Activated B cell treated with CpG ODN at 0.5 μM for 24 hours (primary cell): ENCODE measurements around the gene CERT1. TPM values are rescaled to one million over a fixed set of nuclear protein-coding genes. Genes with fewer than 3 reads are reported as not detected.
"Not testable (repeated sequence)": the region's sequence is repeated elsewhere in the genome, so short reads cannot be mapped to it uniquely, and the experiment has no call there.

Experiments used
- ATAC-seq: fragments of 200-7000 bp; cut with Tn5 transposase; one replicate; pipeline ENCODE4 v1.10.0; 2021; ENCODE audit warnings: low read depth, mild to moderate bottlenecking, moderate library complexity
- CTCF ChIA-PET: fragments of 350-600 bp; sonication (Branson Sonifier 250); formaldehyde crosslinking; loops from one replicate; lab custom pipeline; 2021; ENCODE audit warnings: antibody characterized with exemption; lab: Charles Lee
- POLR2A ChIA-PET: fragments of 350-600 bp; sonication (Branson Sonifier 250); formaldehyde crosslinking; loops from one replicate; lab custom pipeline; 2021; ENCODE audit warnings: antibody characterized with exemption; lab: Charles Lee
- DNase-seq: peaks from one replicate; pipeline ENCODE4 v3.0.0; 2022
- H3K27ac Mint-ChIP-seq: one replicate; pipeline ENCODE4 v1.8.0; 2020; ENCODE audit warnings: mixed read lengths
- H3K27me3 Mint-ChIP-seq: one replicate; pipeline ENCODE4 v1.8.0; 2021; ENCODE audit warnings: mixed read lengths
- H3K36me3 Mint-ChIP-seq: one replicate; pipeline ENCODE4 v1.8.0; 2021; ENCODE audit warnings: low read depth, mixed read lengths
- H3K4me1 Mint-ChIP-seq: one replicate; pipeline ENCODE4 v1.8.0; 2021; ENCODE audit warnings: mixed read lengths
- H3K4me3 Mint-ChIP-seq: one replicate; pipeline ENCODE4 v1.8.0; 2020; ENCODE audit warnings: mild to moderate bottlenecking, mixed read lengths
- H3K9me3 Mint-ChIP-seq: one replicate; pipeline ENCODE4 v1.8.0; 2020; ENCODE audit warnings: mixed read lengths
- intact Hi-C: fragments of 100-400 bp; cut with micrococcal nuclease; formaldehyde crosslinking; loops from one replicate; pipeline ENCODE4 v1.15.1; 2024
- total RNA-seq: library from RNA; stranded (reverse); gene quantifications from 2 replicates; pipeline ENCODE4 v1.2.3, GENCODE V29; 2022
- TF ChIP-seq, protein P1 (sequence below): fragments of 200-600 bp; IDR thresholded peaks from one replicate; pipeline ENCODE4 v1.8.0; 2022; ENCODE audit warnings: antibody characterized with exemption, mild to moderate bottlenecking

CERT1 gene
- total RNA-seq, 1 donor from 2014 or later = 49.5 TPM

GRCh38 chr5:75336615-75337336, 174.7 kb downstream of the CERT1 start, which contains the start of gene HMGCR:
TSS of gene HMGCR (plus strand) at chr5:75337220. CDS start at chr5:75342606, 5,386 bp downstream.
- TF ChIP-seq, protein P1, sequence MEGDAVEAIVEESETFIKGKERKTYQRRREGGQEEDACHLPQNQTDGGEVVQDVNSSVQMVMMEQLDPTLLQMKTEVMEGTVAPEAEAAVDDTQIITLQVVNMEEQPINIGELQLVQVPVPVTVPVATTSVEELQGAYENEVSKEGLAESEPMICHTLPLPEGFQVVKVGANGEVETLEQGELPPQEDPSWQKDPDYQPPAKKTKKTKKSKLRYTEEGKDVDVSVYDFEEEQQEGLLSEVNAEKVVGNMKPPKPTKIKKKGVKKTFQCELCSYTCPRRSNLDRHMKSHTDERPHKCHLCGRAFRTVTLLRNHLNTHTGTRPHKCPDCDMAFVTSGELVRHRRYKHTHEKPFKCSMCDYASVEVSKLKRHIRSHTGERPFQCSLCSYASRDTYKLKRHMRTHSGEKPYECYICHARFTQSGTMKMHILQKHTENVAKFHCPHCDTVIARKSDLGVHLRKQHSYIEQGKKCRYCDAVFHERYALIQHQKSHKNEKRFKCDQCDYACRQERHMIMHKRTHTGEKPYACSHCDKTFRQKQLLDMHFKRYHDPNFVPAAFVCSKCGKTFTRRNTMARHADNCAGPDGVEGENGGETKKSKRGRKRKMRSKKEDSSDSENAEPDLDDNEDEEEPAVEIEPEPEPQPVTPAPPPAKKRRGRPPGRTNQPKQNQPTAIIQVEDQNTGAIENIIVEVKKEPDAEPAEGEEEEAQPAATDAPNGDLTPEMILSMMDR = no peak
- ChIA-PET POLR2A (interaction anchor here (0.5 to 1.9 kb wide), 19 partner anchors 9 to 570 kb away, joined by 3 to 31 read pairs (median 5); partner anchors contain the start of genes ANKRD31, CERT1, FAM169A and GFM2), CTCF (interaction anchor here (0.6 to 1.9 kb wide), 5 partner anchors 100 to 570 kb away, joined by 3 to 20 read pairs (median 4); partner anchors contain the start of genes ANKRD31, GFM2 and NSA2)
- Mint-ChIP-seq H3K27ac (no peak within 1 kb of the TSS), H3K4me1 (peaks cover 30% of the 10 kb centered on the region), H3K4me3 (no peak within 1 kb of the TSS), H3K27me3 (no peaks in the 10 kb centered on the region), H3K9me3 (no peaks in the 10 kb centered on the region), H3K36me3 (peaks cover 20% of the 10 kb centered on the region)
- intact Hi-C loops = loop anchor here (1.0 to 5.0 kb wide), 13 partner anchors 99 to 1769 kb away; partner anchors contain the start of genes ANKRA2, CERT1, ENC1 and GFM2
- ATAC-seq = peak; percentile 95
- peak; percentile 89 for DNase-seq

- POLR2A ChIA-PET = interaction anchor here (0.9 to 1.9 kb wide), 10 partner anchors 9 to 569 kb away, joined by 3 to 31 read pairs (median 6); partner anchors contain the start of genes ANKRD31, CERT1, FAM169A and GFM2
- Mint-ChIP-seq H3K27ac (no peak overlapping the region), H3K27me3 (no peaks in the 10 kb centered on the region), H3K36me3 (peaks cover 20% of the 10 kb centered on the region), H3K9me3 (no peaks in the 10 kb centered on the region), H3K4me1 (peaks cover 24% of the 10 kb centered on the region), H3K4me3 (no peak overlapping the region)
- ATAC-seq (peak; percentile 0), DNase-seq (no peak)
- TF ChIP-seq, protein P1 = no peak
- CTCF ChIA-PET = interaction anchor here (1.2 to 1.9 kb wide), 2 partner anchors 99 to 345 kb away, joined by 6 to 20 read pairs; partner anchors contain the start of gene ANKRD31
- intact Hi-C loops = loop anchor here (1.0 to 5.0 kb wide), 11 partner anchors 99 to 1769 kb away; partner anchors contain the start of genes ANKRA2, ENC1, GFM2 and HEXB
These were observed 175.3 kb downstream of the CERT1 start for GRCh38 chr5:75335952-75336614.

- Mint-ChIP-seq H3K4me3 (no peak overlapping the region), H3K9me3 (no peaks in the 10 kb centered on the region)
These were observed 175.9 kb downstream of the CERT1 start for GRCh38 chr5:75335486-75335885.

DNA sequence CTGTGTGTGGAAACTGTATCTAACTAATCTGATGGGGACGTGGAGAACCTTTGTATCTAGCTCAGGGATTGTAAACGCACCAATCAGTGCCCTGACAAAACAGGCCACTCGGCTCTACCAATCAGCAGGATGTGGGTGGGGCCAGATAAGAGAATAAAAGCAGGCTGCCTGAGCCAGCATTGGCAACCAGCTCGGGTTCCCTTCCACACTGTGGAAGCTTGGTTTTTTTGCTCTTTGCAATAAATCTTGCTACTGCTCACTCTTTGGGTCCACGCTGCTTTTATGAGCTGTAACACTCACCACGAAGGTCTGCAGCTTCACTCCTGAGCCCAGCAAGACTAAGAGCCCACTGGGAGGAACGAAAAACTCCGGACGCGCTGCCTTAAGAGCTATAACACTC, 177.0 kb downstream of the CERT1 start:
- POLR2A ChIA-PET, DNase-seq, H3K27me3 Mint-ChIP-seq, H3K9me3 Mint-ChIP-seq, ATAC-seq, CTCF ChIA-PET, intact Hi-C loops, H3K27ac Mint-ChIP-seq: not testable (repeated sequence)
- Mint-ChIP-seq H3K36me3 (peaks cover 13% of the 10 kb centered on the region), H3K4me3 (peak overlapping the region; percentile 32), H3K4me1 (peaks cover 15% of the 10 kb centered on the region)

More at GRCh38 chr5:75335486-75335885, 175.9 kb downstream of the CERT1 start:
- intact Hi-C loops = loop anchor here (5.0 kb wide), 3 partner anchors 332 to 1768 kb away; partner anchors contain the start of genes ANKRA2, ENC1 and UTP15
- Mint-ChIP-seq H3K4me1 (peaks cover 20% of the 10 kb centered on the region), H3K27ac (no peak overlapping the region), H3K27me3 (no peaks in the 10 kb centered on the region), H3K36me3 (peaks cover 17% of the 10 kb centered on the region)
- TF ChIP-seq, protein P1 = no peak
- ATAC-seq (no peak), DNase-seq (no peak)
- CTCF ChIA-PET = no interaction called here
- POLR2A ChIA-PET = no interaction called here

DNA sequence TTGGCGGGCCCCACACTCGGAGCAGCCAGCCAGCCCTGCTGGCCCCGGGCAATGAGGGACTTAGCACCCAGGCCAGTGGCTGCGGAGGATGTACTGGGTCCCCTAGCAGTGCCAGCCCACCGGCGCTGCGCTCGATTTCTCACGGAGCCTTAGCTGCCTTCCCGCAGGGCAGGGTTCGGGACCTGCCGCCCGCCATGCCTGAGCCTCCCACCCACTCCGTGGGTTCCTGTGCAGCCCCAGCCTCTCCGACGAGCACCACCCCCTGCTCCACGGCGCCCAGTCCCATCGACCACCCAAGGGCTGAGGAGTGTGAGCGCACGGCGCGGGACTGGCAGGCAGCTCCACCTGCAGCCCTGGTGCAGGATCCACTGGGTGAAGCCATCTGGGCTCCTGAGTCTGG, 177.7 kb downstream of the CERT1 start:
- H3K27me3 Mint-ChIP-seq, CTCF ChIA-PET, ATAC-seq, intact Hi-C loops, H3K4me3 Mint-ChIP-seq, DNase-seq, H3K27ac Mint-ChIP-seq, H3K9me3 Mint-ChIP-seq: not testable (repeated sequence)
- Mint-ChIP-seq H3K4me1 (peaks cover 13% of the 10 kb centered on the region), H3K36me3 (peaks cover 11% of the 10 kb centered on the region)
- POLR2A ChIA-PET = interaction anchor here (0.6 kb wide), 1 partner anchor 286 kb away, joined by 3 read pairs; no protein-coding TSS in a partner anchor
